MM.1S (cell line): ENCODE measurements around the gene ANK2.

Experiments used
- DNase-seq: peaks from one replicate; pipeline ENCODE4 v3.0.0-alpha.2; 2015
- H2AFZ ChIP-seq: fragments of 300-600 bp; sonication (generic); 2 replicates; pipeline ENCODE4 v1.6.0; 2016; ENCODE audit warnings: antibody characterized with exemption, low read length
- H3F3A ChIP-seq: fragments of 300-600 bp; sonication (generic); 2 replicates; pipeline ENCODE4 v1.6.1; 2016; ENCODE audit warnings: mild to moderate bottlenecking, antibody characterized with exemption, low read length, moderate library complexity, mixed read lengths; ENCODE audit not compliant: insufficient read depth
- H3K27ac ChIP-seq: fragments of 300-600 bp; sonication (generic); 2 replicates; pipeline ENCODE4 v1.5.1; 2016; ENCODE audit warnings: mild to moderate bottlenecking, low read length
- H3K27me3 ChIP-seq: fragments of 300-600 bp; sonication (generic); replicated peaks from 2 replicates; pipeline ENCODE4 v1.6.0; 2016; ENCODE audit warnings: low read length; ENCODE audit not compliant: insufficient read depth
- H3K36me3 ChIP-seq: fragments of 300-600 bp; sonication (generic); replicated peaks from 2 replicates; pipeline ENCODE4 v1.6.1; 2016; ENCODE audit warnings: mild to moderate bottlenecking, low read length, mixed read lengths; ENCODE audit not compliant: insufficient read depth
- H3K4me1 ChIP-seq: fragments of 300-600 bp; sonication (generic); 2 replicates; pipeline ENCODE4 v1.6.1; 2016; ENCODE audit warnings: low read length, mixed read lengths
- H3K4me2 ChIP-seq: fragments of 300-600 bp; sonication (generic); 2 replicates; pipeline ENCODE4 v1.6.0; 2016; ENCODE audit warnings: low read depth, low read length
- H3K4me3 ChIP-seq: fragments of 300-600 bp; sonication (generic); 2 replicates; pipeline ENCODE4 v1.5.1; 2016; ENCODE audit warnings: low read length, mixed read lengths
- H3K79me2 ChIP-seq: fragments of 300-600 bp; sonication (generic); 2 replicates; pipeline ENCODE4 v1.6.1; 2016; ENCODE audit warnings: mixed run types, low read length, mixed read lengths
- H3K9ac ChIP-seq: fragments of 300-600 bp; sonication (generic); 2 replicates; pipeline ENCODE4 v1.6.1; 2016; ENCODE audit warnings: low read length, mixed read lengths
- H3K9me2 ChIP-seq: fragments of 300-600 bp; sonication (generic); replicated peaks from 2 replicates; pipeline ENCODE4 v1.6.1; 2016; ENCODE audit warnings: mild to moderate bottlenecking, low read length, mixed read lengths; ENCODE audit not compliant: insufficient read depth
- H3K9me3 ChIP-seq: fragments of 300-600 bp; sonication (generic); replicated peaks from 2 replicates; pipeline ENCODE4 v1.6.1; 2016; ENCODE audit warnings: mild to moderate bottlenecking, low read length, mixed read lengths; ENCODE audit not compliant: insufficient read depth
- H4K20me1 ChIP-seq: fragments of 300-600 bp; sonication (generic); 2 replicates; pipeline ENCODE4 v1.6.1; 2016; ENCODE audit warnings: mild to moderate bottlenecking, low read length, moderate library complexity, mixed read lengths; ENCODE audit not compliant: insufficient read depth
- EZH2 ChIP-seq: fragments of 300-600 bp; sonication (generic); optimal IDR thresholded peaks from 2 replicates; pipeline ENCODE3; 2017; ENCODE audit warnings: low read depth, mild to moderate bottlenecking, antibody characterized with exemption, low read length, mixed read lengths
- EZH2phosphoT487 ChIP-seq: fragments of 300-600 bp; sonication (generic); IDR thresholded peaks from 2 replicates; pipeline ENCODE4 v1.6.1; 2018; ENCODE audit warnings: antibody characterized with exemption, low read length
- TF ChIP-seq, protein P1 (sequence below): fragments of 300-600 bp; sonication (generic); IDR thresholded peaks from 2 replicates; pipeline ENCODE4 v1.5.1; 2016; ENCODE audit warnings: antibody characterized with exemption, low read length, mixed read lengths

Gene ANK2

DNA sequence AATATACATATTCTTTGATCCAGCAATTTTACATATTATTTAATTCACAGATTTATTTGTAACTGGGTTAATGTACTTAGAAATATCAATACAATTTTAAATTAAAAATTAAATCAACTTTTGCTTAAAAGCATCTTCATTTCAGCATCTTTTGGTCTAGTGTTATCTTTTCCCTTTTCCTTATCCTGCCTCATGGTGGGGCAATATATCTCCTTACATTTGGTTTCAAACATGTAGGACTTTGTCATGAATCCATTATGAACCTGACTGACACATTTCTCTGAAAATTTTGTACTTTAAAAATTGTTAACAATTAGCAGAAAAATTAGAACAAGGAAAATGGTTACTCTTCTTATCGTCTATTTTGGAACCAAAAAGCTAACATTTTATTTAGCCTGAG, 42.8 kb upstream of the ANK2 start:
- no peak overlapping the region for H2AFZ ChIP-seq
- no peak overlapping the region for H3K27ac ChIP-seq
- no peak overlapping the region for H3K9ac ChIP-seq
- H3K9me2 ChIP-seq: no peaks in the 10 kb centered on the region
- TF ChIP-seq EZH2phosphoT487 (no peak), EZH2 (no peak)
- TF ChIP-seq, protein P1, sequence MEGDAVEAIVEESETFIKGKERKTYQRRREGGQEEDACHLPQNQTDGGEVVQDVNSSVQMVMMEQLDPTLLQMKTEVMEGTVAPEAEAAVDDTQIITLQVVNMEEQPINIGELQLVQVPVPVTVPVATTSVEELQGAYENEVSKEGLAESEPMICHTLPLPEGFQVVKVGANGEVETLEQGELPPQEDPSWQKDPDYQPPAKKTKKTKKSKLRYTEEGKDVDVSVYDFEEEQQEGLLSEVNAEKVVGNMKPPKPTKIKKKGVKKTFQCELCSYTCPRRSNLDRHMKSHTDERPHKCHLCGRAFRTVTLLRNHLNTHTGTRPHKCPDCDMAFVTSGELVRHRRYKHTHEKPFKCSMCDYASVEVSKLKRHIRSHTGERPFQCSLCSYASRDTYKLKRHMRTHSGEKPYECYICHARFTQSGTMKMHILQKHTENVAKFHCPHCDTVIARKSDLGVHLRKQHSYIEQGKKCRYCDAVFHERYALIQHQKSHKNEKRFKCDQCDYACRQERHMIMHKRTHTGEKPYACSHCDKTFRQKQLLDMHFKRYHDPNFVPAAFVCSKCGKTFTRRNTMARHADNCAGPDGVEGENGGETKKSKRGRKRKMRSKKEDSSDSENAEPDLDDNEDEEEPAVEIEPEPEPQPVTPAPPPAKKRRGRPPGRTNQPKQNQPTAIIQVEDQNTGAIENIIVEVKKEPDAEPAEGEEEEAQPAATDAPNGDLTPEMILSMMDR: no peak
- no peaks in the 10 kb centered on the region for H3K36me3 ChIP-seq
- H3K79me2 ChIP-seq: no peaks in the 10 kb centered on the region
- H3K4me3 ChIP-seq: no peak overlapping the region
- no peaks in the 10 kb centered on the region for H3F3A ChIP-seq
- H3K27me3 ChIP-seq: no peaks in the 10 kb centered on the region
- no peaks in the 10 kb centered on the region for H3K4me1 ChIP-seq
- no peaks in the 10 kb centered on the region for H4K20me1 ChIP-seq
- H3K9me3 ChIP-seq: no peaks in the 10 kb centered on the region
- no peak for DNase-seq
- no peak overlapping the region for H3K4me2 ChIP-seq

DNA sequence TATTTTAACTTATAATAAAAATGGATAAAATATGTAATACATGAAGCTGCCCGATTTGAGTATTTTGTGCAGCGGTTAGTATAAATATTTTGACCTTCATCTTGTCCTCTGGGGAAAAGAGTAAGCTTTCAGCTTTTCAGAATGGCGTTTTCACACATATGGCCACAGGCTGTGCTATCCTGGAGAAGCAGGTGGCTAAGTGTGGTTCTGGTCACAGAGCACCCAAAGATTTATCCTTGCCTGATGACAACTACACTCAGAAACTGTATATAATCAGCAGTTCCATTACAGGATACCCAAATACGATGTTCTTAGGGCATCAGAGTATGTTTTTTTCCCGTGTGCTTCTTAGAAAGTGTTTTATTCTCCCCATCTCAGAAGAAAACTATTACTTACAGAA, 42.3 kb upstream of the ANK2 start:
- Histone ChIP-seq H2AFZ (no peak overlapping the region), H3F3A (no peaks in the 10 kb centered on the region), H3K79me2 (no peaks in the 10 kb centered on the region), H3K4me2 (no peak overlapping the region), H3K9me2 (no peaks in the 10 kb centered on the region), H3K27me3 (no peaks in the 10 kb centered on the region), H3K9ac (no peak overlapping the region), H3K4me3 (no peak overlapping the region), H3K9me3 (no peaks in the 10 kb centered on the region), H3K36me3 (no peaks in the 10 kb centered on the region), H3K4me1 (no peaks in the 10 kb centered on the region), H3K27ac (no peak overlapping the region), H4K20me1 (no peaks in the 10 kb centered on the region)
- TF ChIP-seq EZH2phosphoT487 (no peak), EZH2 (no peak)
- TF ChIP-seq, protein P1: no peak
- no peak for DNase-seq

DNA sequence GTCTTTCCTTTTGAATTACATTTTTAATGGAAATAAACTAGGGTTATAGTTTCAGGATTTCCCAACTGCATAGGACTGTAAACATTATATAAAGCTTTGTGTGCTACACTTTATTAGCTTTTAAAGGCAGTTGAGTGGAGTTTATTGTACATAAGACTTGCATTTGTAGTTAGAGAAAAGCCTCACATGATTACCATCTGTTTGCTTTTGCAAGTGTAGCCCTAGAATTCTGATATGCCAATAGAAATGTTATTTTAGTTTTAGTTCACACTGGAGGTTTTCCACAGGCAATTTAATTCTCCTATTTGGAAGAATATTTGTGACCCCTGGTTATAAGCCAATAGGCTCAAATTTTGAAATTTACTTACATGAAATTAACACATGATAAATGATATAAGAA, 41.3 kb upstream of the ANK2 start:
- no peak overlapping the region for H3K4me3 ChIP-seq
- no peaks in the 10 kb centered on the region for H3K9me2 ChIP-seq
- no peak overlapping the region for H3K27ac ChIP-seq
- H3K79me2 ChIP-seq: no peaks in the 10 kb centered on the region
- H3F3A ChIP-seq: no peaks in the 10 kb centered on the region
- H3K4me2 ChIP-seq: no peak overlapping the region
- H3K9ac ChIP-seq: no peak overlapping the region
- DNase-seq: no peak
- no peak for TF ChIP-seq EZH2
- no peak for TF ChIP-seq EZH2phosphoT487
- H2AFZ ChIP-seq: no peak overlapping the region
- H4K20me1 ChIP-seq: no peaks in the 10 kb centered on the region
- H3K9me3 ChIP-seq: no peaks in the 10 kb centered on the region
- no peaks in the 10 kb centered on the region for H3K4me1 ChIP-seq
- no peaks in the 10 kb centered on the region for H3K36me3 ChIP-seq
- no peaks in the 10 kb centered on the region for H3K27me3 ChIP-seq

DNA sequence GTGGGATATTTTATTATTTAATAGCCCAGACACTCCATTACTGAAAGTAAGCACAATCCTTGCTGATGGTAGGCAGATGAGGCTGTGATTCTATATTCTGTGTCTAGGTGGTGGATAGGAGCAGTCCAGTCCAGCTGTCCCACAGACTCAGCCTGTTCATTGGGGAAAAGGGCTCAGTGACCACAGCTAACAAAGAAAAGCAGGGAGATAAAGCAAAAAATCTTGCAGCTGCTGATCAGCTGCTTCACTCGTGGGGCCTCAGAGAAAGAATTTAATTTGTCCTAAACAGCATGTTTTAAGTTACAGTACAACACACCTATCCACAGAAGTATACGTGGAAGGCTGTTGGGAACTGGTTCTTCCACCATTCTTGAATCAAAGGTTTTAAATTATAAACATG, 40.7 kb upstream of the ANK2 start:
- Histone ChIP-seq H3F3A (no peaks in the 10 kb centered on the region), H3K27me3 (no peaks in the 10 kb centered on the region)

More for the DNA sequence above, 40.7 kb upstream of the ANK2 start:
- no peak overlapping the region for H3K27ac ChIP-seq
- no peak overlapping the region for H3K9ac ChIP-seq
- H4K20me1 ChIP-seq: no peaks in the 10 kb centered on the region
- no peaks in the 10 kb centered on the region for H3K36me3 ChIP-seq
- no peaks in the 10 kb centered on the region for H3K4me1 ChIP-seq
- no peak for DNase-seq
- H3K9me3 ChIP-seq: no peaks in the 10 kb centered on the region
- TF ChIP-seq, protein P1: no peak
- TF ChIP-seq EZH2: no peak
- TF ChIP-seq EZH2phosphoT487: no peak
- no peak overlapping the region for H3K4me2 ChIP-seq
- no peaks in the 10 kb centered on the region for H3K79me2 ChIP-seq
- no peak overlapping the region for H3K4me3 ChIP-seq
- H3K9me2 ChIP-seq: no peaks in the 10 kb centered on the region
- H2AFZ ChIP-seq: no peak overlapping the region
